PC-3 (cell line): ENCODE results near the gene CAMK1D. TPM values are rescaled to one million over a fixed set of nuclear protein-coding genes. Genes with fewer than 3 reads are reported as not detected.

Experiments
- ATAC-seq: fragments of 200-7000 bp; cut with Tn5 transposase; 2 replicates; pipeline ENCODE4 v1.9.1; 2020; ENCODE audit warnings: mild to moderate bottlenecking, moderate library complexity
- BruUV-seq: library from RNA; stranded (reverse); fragments of 400-500 nt; replicated peaks from 2 replicates; lab custom pipeline; 2021; lab: Mats Ljungman, UMichigan
- CTCF ChIA-PET: fragments of 300-600 bp; sonication (Branson Sonifier 250); formaldehyde crosslinking; loops from one replicate; lab custom pipeline; 2022; ENCODE audit warnings: antibody characterized with exemption; lab: Charles Lee
- POLR2A ChIA-PET: fragments of 300-600 bp; sonication (Branson Sonifier 250); formaldehyde crosslinking; loops from one replicate; lab custom pipeline; 2022; ENCODE audit warnings: antibody characterized with exemption; ENCODE audit not compliant: unreplicated experiment; lab: Charles Lee
- DNase-seq: peaks from one replicate; pipeline ENCODE4 v3.0.0-alpha.2; 2015
- H2AFZ ChIP-seq: fragments of 300-600 bp; sonication (generic); 2 replicates; pipeline ENCODE4 v1.6.0; 2016; ENCODE audit warnings: antibody characterized with exemption, low read length
- H3F3A ChIP-seq: fragments of 300-600 bp; sonication (generic); one replicate; pipeline ENCODE4 v1.6.0; 2017; ENCODE audit warnings: antibody characterized with exemption, low read length, control low read depth, mild to moderate bottlenecking; ENCODE audit not compliant: unreplicated experiment
- H3K27ac ChIP-seq: fragments of 300-600 bp; sonication (generic); 2 replicates; pipeline ENCODE4 v1.5.1; 2016; ENCODE audit warnings: mild to moderate bottlenecking, low read length
- H3K27me3 ChIP-seq: fragments of 300-600 bp; sonication (generic); 2 replicates; pipeline ENCODE4 v1.6.1; 2016; ENCODE audit warnings: low read length, mixed read lengths
- H3K36me3 ChIP-seq: fragments of 300-600 bp; sonication (generic); 2 replicates; pipeline ENCODE4 v1.6.1; 2016; ENCODE audit warnings: low read depth, mixed run types, low read length, mixed read lengths
- H3K4me1 ChIP-seq: fragments of 300-600 bp; sonication (generic); 2 replicates; pipeline ENCODE4 v1.5.1; 2016; ENCODE audit warnings: low read length; ENCODE audit not compliant: insufficient read depth
- H3K4me2 ChIP-seq: fragments of 300-600 bp; sonication (generic); 2 replicates; pipeline ENCODE4 v1.6.0; 2016; ENCODE audit warnings: low read length
- H3K4me3 ChIP-seq: fragments of 300-600 bp; sonication (generic); 2 replicates; pipeline ENCODE4 v1.5.1; 2016; ENCODE audit warnings: mild to moderate bottlenecking, low read length, mixed read lengths
- H3K79me2 ChIP-seq: fragments of 300-600 bp; sonication (generic); 2 replicates; pipeline ENCODE4 v1.6.1; 2017; ENCODE audit warnings: low read length, mixed read lengths
- H3K9ac ChIP-seq: fragments of 300-600 bp; sonication (generic); 2 replicates; pipeline ENCODE4 v1.6.0; 2016; ENCODE audit warnings: mild to moderate bottlenecking, low read length
- H3K9me2 ChIP-seq: fragments of 300-600 bp; sonication (generic); replicated peaks from 2 replicates; pipeline ENCODE4 v1.6.1; 2016; ENCODE audit warnings: mixed run types, low read length, mixed read lengths
- H3K9me3 ChIP-seq: fragments of 300-600 bp; sonication (generic); 2 replicates; pipeline ENCODE4 v1.6.1; 2016; ENCODE audit warnings: low read length, mixed read lengths
- H4K20me1 ChIP-seq: fragments of 300-600 bp; sonication (generic); 2 replicates; pipeline ENCODE4 v1.6.1; 2016; ENCODE audit warnings: low read length, mixed read lengths
- CTCF ChIP-seq: fragments of 300-600 bp; sonication (generic); conservative IDR thresholded peaks from 2 replicates; pipeline ENCODE4 v1.5.1; 2017; ENCODE audit warnings: antibody characterized with exemption, low read depth, mild to moderate bottlenecking, low read length
- EZH2 ChIP-seq: fragments of 300-600 bp; sonication (generic); IDR thresholded peaks from one replicate; pipeline ENCODE4 v1.6.1; 2017; ENCODE audit warnings: antibody characterized with exemption, mild to moderate bottlenecking, low read length; ENCODE audit not compliant: unreplicated experiment
- EZH2phosphoT487 ChIP-seq: fragments of 300-600 bp; sonication (generic); IDR thresholded peaks from 2 replicates; pipeline ENCODE4 v1.6.1; 2018; ENCODE audit warnings: mild to moderate bottlenecking, antibody characterized with exemption, low read length, borderline replicate concordance
- intact Hi-C: fragments of 100-400 bp; cut with micrococcal nuclease; formaldehyde crosslinking; loops from 2 replicates; pipeline ENCODE4 v1.9.0; 2023
- total RNA-seq: library from RNA; depleted of rRNA; stranded (reverse); fragments of >200 nt; gene quantifications from 2 replicates; pipeline ENCODE4 v1.2.3, GENCODE V29; 2014

CAMK1D gene
- total RNA-seq, 1 experiment from 2014 or later: 1.3 TPM

- ATAC-seq: peak; percentile 90
- Histone ChIP-seq H2AFZ (peak overlapping the region; percentile 39; the same call in 1 of the 2 replicates), H3K9me3 (no peaks in the 10 kb centered on the region), H3K4me2 (peak overlapping the region; percentile 66), H4K20me1 (no peaks in the 10 kb centered on the region), H3K9me2 (no peaks in the 10 kb centered on the region), H3K4me3 (peak overlapping the region; percentile 26; the same call in 1 of the 2 replicates), H3K4me1 (peaks cover 31% of the 10 kb centered on the region), H3K9ac (peak overlapping the region; percentile 63), H3K27ac (peak overlapping the region; percentile 95), H3K79me2 (no peaks in the 10 kb centered on the region), H3K36me3 (no peaks in the 10 kb centered on the region), H3F3A (no peaks in the 10 kb centered on the region), H3K27me3 (no peaks in the 10 kb centered on the region)
- TF ChIP-seq CTCF (no peak), EZH2 (no peak), EZH2phosphoT487 (no peak)
- intact Hi-C loops: no loop called here
- DNase-seq: peak; percentile 93
- ChIA-PET CTCF (no interaction called here), POLR2A (no interaction called here)
- no TSS peak for BruUV-seq
These were observed 371.1 kb downstream of the CAMK1D start for GRCh38 chr10:12720217-12720981.

- no peak for TF ChIP-seq EZH2phosphoT487
- TF ChIP-seq EZH2: no peak
- TF ChIP-seq CTCF: no peak
- Histone ChIP-seq H3K4me2 (no peak overlapping the region), H3K79me2 (no peaks in the 10 kb centered on the region), H3F3A (no peaks in the 10 kb centered on the region), H3K27ac (peak overlapping the region; percentile 95), H3K4me1 (peaks cover 31% of the 10 kb centered on the region), H3K36me3 (no peaks in the 10 kb centered on the region), H3K4me3 (no peak overlapping the region), H3K9ac (no peak overlapping the region), H2AFZ (no peak overlapping the region), H3K9me2 (no peaks in the 10 kb centered on the region), H3K9me3 (no peaks in the 10 kb centered on the region), H3K27me3 (no peaks in the 10 kb centered on the region), H4K20me1 (no peaks in the 10 kb centered on the region)
- DNase-seq (no peak), ATAC-seq (no peak)
- intact Hi-C loops: no loop called here
- CTCF ChIA-PET: no interaction called here
- BruUV-seq: no TSS peak
- POLR2A ChIA-PET: no interaction called here
These were observed 372.0 kb downstream of the CAMK1D start for GRCh38 chr10:12721334-12721733.

GRCh38 chr10:12723220-12723619, 373.9 kb downstream of the CAMK1D start:
- no peak overlapping the region for H3K9ac ChIP-seq
- H3F3A ChIP-seq: no peaks in the 10 kb centered on the region
- no peaks in the 10 kb centered on the region for H3K36me3 ChIP-seq
- intact Hi-C loops: no loop called here
- H3K27ac ChIP-seq: no peak overlapping the region
- no peaks in the 10 kb centered on the region for H3K79me2 ChIP-seq
- no peak for DNase-seq
- BruUV-seq: no TSS peak
- no peaks in the 10 kb centered on the region for H3K27me3 ChIP-seq
- no peaks in the 10 kb centered on the region for H4K20me1 ChIP-seq
- ChIA-PET CTCF (no interaction called here), POLR2A (no interaction called here)
- H3K4me3 ChIP-seq: no peak overlapping the region
- ATAC-seq: no peak
- H2AFZ ChIP-seq: no peak overlapping the region
- H3K4me1 ChIP-seq: peaks cover 30% of the 10 kb centered on the region
- TF ChIP-seq CTCF (no peak), EZH2phosphoT487 (no peak), EZH2 (no peak)
- H3K4me2 ChIP-seq: no peak overlapping the region
- H3K9me3 ChIP-seq: no peaks in the 10 kb centered on the region
- no peaks in the 10 kb centered on the region for H3K9me2 ChIP-seq
